Ovary (tissue), 3 donors: ENCODE measurements around the gene MEF2D.

ENCODE experiments used
- CTCF ChIP-seq, 3 donors: fragments of 450-650 bp in 2 of 3; fragments of 200-600 bp in 1 of 3; IDR thresholded peaks; one replicate each; pipeline versions ENCODE4 v1.5.1 to v1.8.0; 2016 to 2022; ENCODE audit warnings: antibody characterized with exemption in 3 of 3, mild to moderate bottlenecking in 1 of 3
- EP300 ChIP-seq: sonication (generic); formaldehyde crosslinking; IDR thresholded peaks from one replicate; pipeline ENCODE4 v1.6.1; 2017; ENCODE audit warnings: antibody characterized with exemption
- POLR2A ChIP-seq: fragments of 450-650 bp; IDR thresholded peaks from one replicate; pipeline ENCODE4 v1.6.1; 2017; ENCODE audit warnings: antibody characterized with exemption, mild to moderate bottlenecking, moderate library complexity
- donor health status: DM: no; HTN: no; CAD: no.

DNA sequence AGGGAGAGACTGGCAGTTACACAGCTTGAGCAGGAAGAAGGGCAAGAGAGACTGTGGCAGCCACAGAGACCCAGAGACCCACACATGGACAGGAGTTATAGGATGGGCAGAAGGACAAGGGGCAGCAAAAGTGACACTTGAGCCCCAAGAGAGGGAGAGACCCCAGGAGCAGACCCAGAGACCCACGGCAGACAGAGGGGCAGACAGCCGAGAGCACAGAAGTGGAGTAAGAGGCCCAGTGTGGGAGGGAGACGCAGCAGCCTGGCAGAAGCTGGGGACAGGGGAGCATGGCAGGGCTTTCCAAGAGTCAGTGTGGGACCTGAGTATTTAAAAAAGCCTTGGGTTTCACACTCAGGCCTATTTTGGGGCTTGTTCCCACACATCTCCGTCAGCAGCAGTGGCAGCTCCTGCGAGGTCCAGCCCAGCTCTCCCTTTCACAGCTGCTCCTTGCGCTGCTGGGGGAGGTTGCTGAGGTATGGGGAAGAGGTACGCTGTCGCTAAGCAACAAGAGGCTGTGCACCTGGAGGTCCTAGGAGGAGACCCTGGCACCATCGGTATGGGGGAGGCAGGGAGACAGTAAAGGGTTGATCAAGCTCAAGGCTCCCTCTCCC lies 9.0 kb upstream of the MEF2D start:
- no peak for TF ChIP-seq POLR2A
- TF ChIP-seq CTCF (IDR thresholded peaks at IDR 0.05), result no peak
- no peak for TF ChIP-seq EP300
